ENCODE measurements around the gene SLC12A7. TPM values are rescaled to one million over a fixed set of nuclear protein-coding genes. Genes with fewer than 3 reads are reported as not detected.
"Not testable (repeated sequence)": the region's sequence is repeated elsewhere in the genome, so short reads cannot be mapped to it uniquely, and the experiment has no call there.

SLC12A7 gene
- total RNA-seq, 4 donors from 2014 or later = 18.8 to 28.7 (median 24.5) TPM

- H3K27me3 ChIP-seq = peaks cover 16% of the 10 kb centered on the region
- peak overlapping the region in 1 of 2 donors; percentile 65 for H3K4me3 ChIP-seq
- 56 to 66% methylated on average over 3 to 16 of the region's 21 CpGs for WGBS, 2 donors (ENCODE audit: low coverage in 1 of 2)
- ATAC-seq = no peak
- no peaks in the 10 kb centered on the region for H3K36me3 ChIP-seq
- H3K4me1 ChIP-seq = peaks cover 0 to 38% (median 8%) of the 10 kb centered on the region in 3 donors
- H3K9me3 ChIP-seq = no peaks in the 10 kb centered on the region
- no peak for TF ChIP-seq POLR2AphosphoS5 (IDR thresholded peaks at IDR 0.05)
- no peak for TF ChIP-seq POLR2A (IDR thresholded peaks at IDR 0.05)
- TF ChIP-seq CTCF (IDR thresholded peaks at IDR 0.05) = no peak
- TF ChIP-seq EP300 (IDR thresholded peaks at IDR 0.05) = no peak
- peak overlapping the region in 2 of 4 donors; percentile 66 to 83 for H3K27ac ChIP-seq
These were observed 108.4 kb downstream of the SLC12A7 start for GRCh38 chr5:1003296-1003937.

GRCh38 chr5:1002836-1003235, 109.0 kb downstream of the SLC12A7 start:
- Histone ChIP-seq H3K27me3 (peaks cover 10% of the 10 kb centered on the region), H3K27ac (no peak overlapping the region), H3K36me3 (no peaks in the 10 kb centered on the region), H3K4me3 (no peak overlapping the region), H3K4me1 (peaks cover 0 to 38% (median 9%) of the 10 kb centered on the region in 3 donors), H3K9me3 (no peaks in the 10 kb centered on the region)
- WGBS, 2 donors (ENCODE audit: low coverage in 1 of 2) = 86 to 100% methylated on average over 3 to 9 of the region's 13 CpGs
- TF ChIP-seq POLR2AphosphoS5 (IDR thresholded peaks at IDR 0.05) (no peak), EP300 (IDR thresholded peaks at IDR 0.05) (no peak), CTCF (IDR thresholded peaks at IDR 0.05) (no peak), POLR2A (IDR thresholded peaks at IDR 0.05) (no peak)
- no peak for ATAC-seq

GRCh38 chr5:1002271-1002546, 109.7 kb downstream of the SLC12A7 start:
- Histone ChIP-seq H3K27ac (no peak overlapping the region), H3K4me1 (peaks cover 0 to 38% (median 12%) of the 10 kb centered on the region in 3 donors), H3K9me3 (no peaks in the 10 kb centered on the region), H3K36me3 (no peaks in the 10 kb centered on the region), H3K4me3 (no peak overlapping the region), H3K27me3 (peaks cover 4% of the 10 kb centered on the region)
- ATAC-seq = no peak
- WGBS, 2 donors (ENCODE audit: low coverage in 1 of 2) = no CpG with 5 or more reads among the region's 4 CpGs
- TF ChIP-seq POLR2A (IDR thresholded peaks at IDR 0.05) (no peak), CTCF (IDR thresholded peaks at IDR 0.05) (no peak), EP300 (IDR thresholded peaks at IDR 0.05) (no peak)

DNA sequence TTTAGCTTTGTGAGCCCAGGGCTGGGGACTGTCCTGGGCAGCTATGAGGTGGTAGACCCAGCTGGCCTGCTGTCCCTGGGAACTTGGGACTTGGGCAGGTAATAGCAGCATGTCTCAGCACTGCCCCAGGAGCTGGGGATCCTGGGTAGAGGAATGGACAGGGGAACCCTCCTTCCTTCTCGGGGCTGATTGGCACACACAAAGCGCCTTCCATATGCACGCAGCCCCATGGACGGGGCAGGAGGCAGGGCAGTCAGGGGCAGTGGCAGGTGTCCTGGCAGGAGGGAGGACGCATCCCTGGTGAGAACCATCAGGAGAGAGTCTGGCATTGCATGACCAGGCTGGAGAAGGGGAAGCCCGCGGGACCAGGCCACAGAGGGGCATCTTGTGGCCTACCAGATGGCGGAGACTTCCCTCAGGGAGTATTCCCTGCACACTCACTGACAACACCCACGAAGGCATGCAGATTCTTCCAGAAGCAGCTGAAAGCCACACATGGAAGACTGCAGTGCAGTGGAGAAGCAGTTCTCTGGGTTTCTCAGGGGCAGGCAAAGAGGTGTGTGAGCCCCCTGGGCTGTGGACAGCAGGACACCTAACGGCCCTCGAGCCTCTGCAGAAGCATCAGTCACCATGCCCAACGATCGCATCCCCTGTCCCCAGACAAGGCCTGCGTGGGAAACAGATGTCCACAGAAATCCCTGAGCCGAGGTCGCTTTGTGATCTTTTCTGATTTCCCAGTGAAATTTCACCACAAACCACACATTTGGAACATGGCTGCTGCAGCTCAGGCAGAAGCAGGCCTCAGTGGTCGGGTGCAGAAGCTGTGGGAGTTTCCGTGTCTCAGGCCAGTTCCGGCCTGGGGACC, 110.2 kb downstream of the SLC12A7 start:
- H3K36me3 ChIP-seq = no peaks in the 10 kb centered on the region
- H3K27me3 ChIP-seq = no peaks in the 10 kb centered on the region
- WGBS, 2 donors (ENCODE audit: low coverage in 1 of 2) = 94% methylated on average over 7 of the region's 19 CpGs; no CpG with 5 or more reads in 1 of the 2 donors
- peaks cover 0 to 38% (median 12%) of the 10 kb centered on the region in 3 donors for H3K4me1 ChIP-seq
- H3K4me3 ChIP-seq = no peak overlapping the region
- no peak for ATAC-seq
- no peaks in the 10 kb centered on the region for H3K9me3 ChIP-seq
- TF ChIP-seq CTCF (IDR thresholded peaks at IDR 0.05) (no peak), POLR2A (IDR thresholded peaks at IDR 0.05) (no peak), EP300 (IDR thresholded peaks at IDR 0.05) (no peak), POLR2AphosphoS5 (IDR thresholded peaks at IDR 0.05) (no peak)
- no peak overlapping the region for H3K27ac ChIP-seq

DNA sequence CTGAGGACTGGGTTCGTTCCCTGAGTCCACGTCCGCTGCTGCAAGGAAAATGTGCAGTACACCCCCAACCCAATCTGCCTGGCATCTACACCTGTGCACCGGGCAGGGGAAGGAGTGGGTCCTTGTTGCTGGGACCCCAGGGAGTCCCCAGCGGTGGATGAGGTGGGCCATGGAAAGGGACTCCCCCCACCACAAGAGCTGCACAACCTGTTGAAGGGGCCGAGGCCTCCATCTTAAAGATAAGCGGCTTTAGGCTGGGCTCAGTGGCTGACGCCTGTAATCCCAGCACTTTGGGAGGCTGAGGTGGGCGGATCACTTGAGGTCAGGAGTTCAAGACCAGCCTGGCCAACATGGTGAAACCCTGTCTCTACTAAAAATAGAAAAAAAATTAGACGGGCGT, 111.0 kb downstream of the SLC12A7 start:
- peaks cover 0 to 38% (median 12%) of the 10 kb centered on the region in 3 donors for H3K4me1 ChIP-seq
- not testable (repeated sequence) for H3K27me3 ChIP-seq, H3K9me3 ChIP-seq, H3K4me3 ChIP-seq, ATAC-seq, H3K36me3 ChIP-seq, H3K27ac ChIP-seq
- WGBS, 2 donors (ENCODE audit: low coverage in 1 of 2) = 92% methylated on average over 8 of the region's 11 CpGs; no CpG with 5 or more reads in 1 of the 2 donors

Small RNA genes within 50 kb of the gene (small RNA-seq; reads per million reads assigned to genes)
- 0 reads per million in 4 donors for gene MIR4635

Other genes starting within 250 kb of the SLC12A7 start
- gene BRD9, start 219.3 kb downstream of the SLC12A7 start, total RNA-seq = 10 to 100 TPM; 22.3 to 38.5 (median 28.4) TPM
- gene TRIP13, start 219.2 kb downstream of the SLC12A7 start, total RNA-seq = 1 to 10 TPM in 2 of 4 donors, under 1 TPM in 2; 0.13 to 3.6 (median 0.73) TPM
- gene NKD2, start 103.3 kb downstream of the SLC12A7 start, total RNA-seq = 1 to 10 TPM; 1.8 to 6.1 (median 1.9) TPM
- gene SLC6A19, start 89.5 kb upstream of the SLC12A7 start, total RNA-seq = not detected
- not detected for gene SLC6A18, start 113.3 kb upstream of the SLC12A7 start, total RNA-seq
- gene TERT, start 183.0 kb upstream of the SLC12A7 start, total RNA-seq = not detected
- 100 to 1,000 TPM in 1 of 4 donors, 10 to 100 TPM in 3; 83.9 to 131 (median 92.2) TPM for gene CLPTM1L, start 233.0 kb upstream of the SLC12A7 start, total RNA-seq